Tibial nerve (tissue), 4 donors: ENCODE results near the gene CST4.

Source experiments
- EP300 ChIP-seq, 2 donors: sonication (generic); formaldehyde crosslinking; IDR thresholded peaks; one replicate each; pipeline ENCODE4 v1.6.1; 2017; ENCODE audit warnings: antibody characterized with exemption in 2 of 2, mild to moderate bottlenecking in 1 of 2
- TF ChIP-seq, protein P1 (sequence below), 5 experiments: fragments of 200-600 bp in 3 of 5; fragments of 450-650 bp in 2 of 5; sonication (generic) in 3 of 5; IDR thresholded peaks; one replicate each; pipeline ENCODE4 v1.5.1; 2016 to 2019; ENCODE audit warnings: antibody characterized with exemption in 5 of 5, mild to moderate bottlenecking in 3 of 5, moderate library complexity in 2 of 5

DNA sequence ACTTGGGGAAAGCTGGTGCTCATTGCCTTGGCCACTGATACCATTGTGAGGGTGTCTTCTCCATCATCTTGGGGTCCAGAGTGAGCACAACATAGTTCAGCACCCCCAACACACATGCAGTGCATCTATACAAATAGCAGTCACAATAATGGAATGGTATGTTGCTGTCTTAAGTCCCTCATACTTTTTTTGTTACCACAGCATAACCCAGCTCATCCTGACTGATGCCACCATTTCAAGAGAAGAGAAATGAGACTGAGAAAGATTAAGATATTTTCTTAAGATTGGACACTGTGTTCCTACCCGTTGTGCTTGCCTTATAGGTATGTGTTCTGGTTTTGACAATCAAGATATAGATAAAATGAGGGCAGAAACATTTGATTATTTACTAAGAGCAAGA lies 15.6 kb downstream of the CST4 start:
- TF ChIP-seq, protein P1, sequence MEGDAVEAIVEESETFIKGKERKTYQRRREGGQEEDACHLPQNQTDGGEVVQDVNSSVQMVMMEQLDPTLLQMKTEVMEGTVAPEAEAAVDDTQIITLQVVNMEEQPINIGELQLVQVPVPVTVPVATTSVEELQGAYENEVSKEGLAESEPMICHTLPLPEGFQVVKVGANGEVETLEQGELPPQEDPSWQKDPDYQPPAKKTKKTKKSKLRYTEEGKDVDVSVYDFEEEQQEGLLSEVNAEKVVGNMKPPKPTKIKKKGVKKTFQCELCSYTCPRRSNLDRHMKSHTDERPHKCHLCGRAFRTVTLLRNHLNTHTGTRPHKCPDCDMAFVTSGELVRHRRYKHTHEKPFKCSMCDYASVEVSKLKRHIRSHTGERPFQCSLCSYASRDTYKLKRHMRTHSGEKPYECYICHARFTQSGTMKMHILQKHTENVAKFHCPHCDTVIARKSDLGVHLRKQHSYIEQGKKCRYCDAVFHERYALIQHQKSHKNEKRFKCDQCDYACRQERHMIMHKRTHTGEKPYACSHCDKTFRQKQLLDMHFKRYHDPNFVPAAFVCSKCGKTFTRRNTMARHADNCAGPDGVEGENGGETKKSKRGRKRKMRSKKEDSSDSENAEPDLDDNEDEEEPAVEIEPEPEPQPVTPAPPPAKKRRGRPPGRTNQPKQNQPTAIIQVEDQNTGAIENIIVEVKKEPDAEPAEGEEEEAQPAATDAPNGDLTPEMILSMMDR (IDR thresholded peaks at IDR 0.05) = no peak
- TF ChIP-seq EP300 (IDR thresholded peaks at IDR 0.05) = no peak
